Measurements from ENCODE around the gene DLST.

GRCh38 chr14:74841230-74842207, 40.2 kb upstream of the DLST start:
- TF ChIP-seq CTCF (IDR thresholded peaks at IDR 0.05) (no peak), EP300 (IDR thresholded peaks at IDR 0.05) (no peak), POLR2A (IDR thresholded peaks at IDR 0.05) (no peak)
